Measurements from ENCODE around the gene SLC26A9.

The SLC26A9 gene

DNA sequence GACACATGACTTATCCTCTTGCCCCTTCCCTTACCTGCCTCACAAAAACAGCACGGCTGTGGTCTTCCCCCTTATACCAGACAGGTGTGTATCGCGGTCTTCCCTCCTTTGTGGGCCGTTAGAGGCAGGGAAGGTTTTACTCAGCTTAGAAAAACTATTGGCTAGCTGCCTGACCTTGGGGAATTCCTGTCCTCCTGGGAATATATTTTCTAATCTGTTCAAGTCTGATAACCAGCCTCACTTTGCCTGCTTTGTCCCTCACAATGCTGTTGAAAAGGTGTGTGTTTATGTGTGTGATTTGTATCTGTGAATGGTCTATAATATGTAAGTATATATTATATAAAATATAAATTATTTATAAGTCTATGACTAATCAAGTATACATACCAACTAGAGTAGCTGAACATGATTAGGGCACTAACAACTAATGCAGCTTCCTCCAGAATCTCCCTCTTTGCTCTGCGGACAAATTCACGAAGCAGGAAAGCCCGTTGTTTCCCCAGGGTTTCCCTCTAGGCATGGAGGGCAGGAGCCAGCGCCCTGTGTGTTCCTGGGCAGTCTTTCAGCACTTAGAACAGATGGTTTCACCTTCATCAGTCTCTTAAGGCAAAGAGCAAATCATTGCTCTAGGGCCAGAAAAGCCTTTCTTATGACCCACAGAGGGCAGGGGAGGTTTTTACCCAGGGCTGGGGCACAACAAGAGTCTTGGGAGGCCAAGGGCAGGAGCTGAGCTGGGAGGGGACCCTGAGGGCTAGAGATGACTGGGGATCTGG lies 25.6 kb downstream of the SLC26A9 start:
- no peaks in the 10 kb centered on the region for H3K36me3 ChIP-seq (replicated peaks; ENCODE audit: insufficient read depth, low read length)
- H2AFZ ChIP-seq (ENCODE audit: low read length) = no peak overlapping the region
- H3F3A ChIP-seq (ENCODE audit: insufficient read depth, low read length) = no peaks in the 10 kb centered on the region
- H3K4me3 ChIP-seq (ENCODE audit: low read length) = no peak overlapping the region
- H3K27me3 ChIP-seq (replicated peaks; ENCODE audit: insufficient read depth, low read length) = no peaks in the 10 kb centered on the region
- no peak overlapping the region for H3K4me2 ChIP-seq (ENCODE audit: low read depth, low read length)
- H3K9me3 ChIP-seq (replicated peaks; ENCODE audit: insufficient read depth, low read length) = no peaks in the 10 kb centered on the region
- no peaks in the 10 kb centered on the region for H4K20me1 ChIP-seq (ENCODE audit: insufficient read depth, low read length)
- DNase-seq = no peak
- H3K79me2 ChIP-seq (ENCODE audit: low read length) = no peaks in the 10 kb centered on the region
- H3K4me1 ChIP-seq (ENCODE audit: low read length) = no peaks in the 10 kb centered on the region
- no peaks in the 10 kb centered on the region for H3K9me2 ChIP-seq (replicated peaks; ENCODE audit: insufficient read depth, low read length)
- H3K9ac ChIP-seq (ENCODE audit: low read length) = no peak overlapping the region
- no peak overlapping the region for H3K27ac ChIP-seq (ENCODE audit: low read length)
- TF ChIP-seq, protein P1, sequence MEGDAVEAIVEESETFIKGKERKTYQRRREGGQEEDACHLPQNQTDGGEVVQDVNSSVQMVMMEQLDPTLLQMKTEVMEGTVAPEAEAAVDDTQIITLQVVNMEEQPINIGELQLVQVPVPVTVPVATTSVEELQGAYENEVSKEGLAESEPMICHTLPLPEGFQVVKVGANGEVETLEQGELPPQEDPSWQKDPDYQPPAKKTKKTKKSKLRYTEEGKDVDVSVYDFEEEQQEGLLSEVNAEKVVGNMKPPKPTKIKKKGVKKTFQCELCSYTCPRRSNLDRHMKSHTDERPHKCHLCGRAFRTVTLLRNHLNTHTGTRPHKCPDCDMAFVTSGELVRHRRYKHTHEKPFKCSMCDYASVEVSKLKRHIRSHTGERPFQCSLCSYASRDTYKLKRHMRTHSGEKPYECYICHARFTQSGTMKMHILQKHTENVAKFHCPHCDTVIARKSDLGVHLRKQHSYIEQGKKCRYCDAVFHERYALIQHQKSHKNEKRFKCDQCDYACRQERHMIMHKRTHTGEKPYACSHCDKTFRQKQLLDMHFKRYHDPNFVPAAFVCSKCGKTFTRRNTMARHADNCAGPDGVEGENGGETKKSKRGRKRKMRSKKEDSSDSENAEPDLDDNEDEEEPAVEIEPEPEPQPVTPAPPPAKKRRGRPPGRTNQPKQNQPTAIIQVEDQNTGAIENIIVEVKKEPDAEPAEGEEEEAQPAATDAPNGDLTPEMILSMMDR (IDR thresholded peaks at IDR 0.05; ENCODE audit: low read length) = no peak
- TF ChIP-seq EZH2 (optimal IDR thresholded peaks at IDR 0.05; ENCODE audit: low read depth, low read length) (no peak), EZH2phosphoT487 (IDR thresholded peaks at IDR 0.05; ENCODE audit: low read length) (no peak)

DNA sequence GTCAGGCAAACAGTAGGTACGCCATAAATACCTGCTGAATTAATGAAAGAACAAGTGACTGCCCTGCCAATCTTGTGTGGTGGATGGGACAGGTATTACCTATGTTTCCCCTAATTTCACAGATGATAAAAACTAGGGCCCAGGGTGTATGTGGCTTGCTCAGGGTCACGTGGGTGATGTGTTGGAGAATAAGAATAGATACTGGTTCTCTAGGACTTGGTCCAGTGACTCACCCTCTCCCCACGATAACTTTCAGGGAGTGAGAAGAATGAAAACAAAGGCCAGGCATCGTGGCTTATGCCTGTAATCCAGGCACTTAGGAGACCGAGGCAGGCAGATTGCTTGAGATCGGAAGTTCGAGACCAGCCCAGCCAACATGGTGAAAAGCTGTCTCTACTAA lies 26.7 kb downstream of the SLC26A9 start:
- no peaks in the 10 kb centered on the region for H3K9me3 ChIP-seq (replicated peaks; ENCODE audit: insufficient read depth, low read length)
- H3K4me1 ChIP-seq (ENCODE audit: low read length) = no peaks in the 10 kb centered on the region
- no peak for DNase-seq
- no peaks in the 10 kb centered on the region for H3K27me3 ChIP-seq (replicated peaks; ENCODE audit: insufficient read depth, low read length)
- no peaks in the 10 kb centered on the region for H3K36me3 ChIP-seq (replicated peaks; ENCODE audit: insufficient read depth, low read length)
- TF ChIP-seq EZH2phosphoT487 (IDR thresholded peaks at IDR 0.05; ENCODE audit: low read length) (no peak), EZH2 (optimal IDR thresholded peaks at IDR 0.05; ENCODE audit: low read depth, low read length) (no peak)
- TF ChIP-seq, protein P1 (IDR thresholded peaks at IDR 0.05; ENCODE audit: low read length) = no peak
- H3K27ac ChIP-seq (ENCODE audit: low read length) = no peak overlapping the region
- no peak overlapping the region for H2AFZ ChIP-seq (ENCODE audit: low read length)
- H3K4me2 ChIP-seq (ENCODE audit: low read depth, low read length) = no peak overlapping the region
- no peaks in the 10 kb centered on the region for H4K20me1 ChIP-seq (ENCODE audit: insufficient read depth, low read length)
- H3F3A ChIP-seq (ENCODE audit: insufficient read depth, low read length) = no peaks in the 10 kb centered on the region
- H3K9me2 ChIP-seq (replicated peaks; ENCODE audit: insufficient read depth, low read length) = no peaks in the 10 kb centered on the region
- no peak overlapping the region for H3K9ac ChIP-seq (ENCODE audit: low read length)
- no peaks in the 10 kb centered on the region for H3K79me2 ChIP-seq (ENCODE audit: low read length)
- H3K4me3 ChIP-seq (ENCODE audit: low read length) = no peak overlapping the region

DNA sequence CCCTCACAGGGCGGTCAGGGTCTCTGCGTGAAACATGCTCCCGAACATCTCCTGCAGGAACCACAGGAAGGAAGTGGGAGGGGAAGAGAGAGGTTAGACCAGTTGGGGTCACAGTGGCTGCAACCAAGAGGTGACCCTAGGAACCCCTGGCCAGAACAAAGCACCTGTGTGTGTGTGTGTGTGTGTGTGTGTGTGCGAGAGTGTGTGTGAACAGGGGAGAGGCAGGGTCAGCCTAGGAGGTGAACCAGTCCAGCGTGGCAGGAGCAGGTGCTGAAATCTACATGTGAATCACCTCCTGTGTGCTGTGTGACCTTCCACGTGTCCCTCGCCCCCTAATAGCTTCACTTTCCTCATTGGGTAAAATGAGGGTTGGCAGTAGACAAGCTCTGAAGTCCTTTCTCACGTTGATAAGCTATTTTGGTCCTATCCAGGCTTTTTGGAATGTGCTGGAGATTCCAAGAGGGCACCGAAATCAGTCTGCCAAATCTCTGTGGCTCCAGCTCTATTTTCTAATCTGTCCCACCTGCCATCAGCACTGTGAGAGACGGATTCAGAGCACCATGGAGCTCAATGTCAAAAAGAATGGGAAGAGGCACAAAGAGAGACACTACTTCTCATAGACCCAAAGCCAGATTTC lies 27.8 kb downstream of the SLC26A9 start:
- H3K36me3 ChIP-seq (replicated peaks; ENCODE audit: insufficient read depth, low read length) = no peaks in the 10 kb centered on the region
- H3K79me2 ChIP-seq (ENCODE audit: low read length) = no peaks in the 10 kb centered on the region
- no peak overlapping the region for H3K4me2 ChIP-seq (ENCODE audit: low read depth, low read length)
- no peak overlapping the region for H3K9ac ChIP-seq (ENCODE audit: low read length)
- H4K20me1 ChIP-seq (ENCODE audit: insufficient read depth, low read length) = no peaks in the 10 kb centered on the region
- no peaks in the 10 kb centered on the region for H3K27me3 ChIP-seq (replicated peaks; ENCODE audit: insufficient read depth, low read length)
- no peaks in the 10 kb centered on the region for H3F3A ChIP-seq (ENCODE audit: insufficient read depth, low read length)
- no peaks in the 10 kb centered on the region for H3K4me1 ChIP-seq (ENCODE audit: low read length)
- no peaks in the 10 kb centered on the region for H3K9me3 ChIP-seq (replicated peaks; ENCODE audit: insufficient read depth, low read length)
- DNase-seq = no peak
- TF ChIP-seq EZH2 (optimal IDR thresholded peaks at IDR 0.05; ENCODE audit: low read depth, low read length) (no peak), EZH2phosphoT487 (IDR thresholded peaks at IDR 0.05; ENCODE audit: low read length) (no peak)
- TF ChIP-seq, protein P1 (IDR thresholded peaks at IDR 0.05; ENCODE audit: low read length) = no peak
- H2AFZ ChIP-seq (ENCODE audit: low read length) = no peak overlapping the region
- no peak overlapping the region for H3K4me3 ChIP-seq (ENCODE audit: low read length)
- no peak overlapping the region for H3K27ac ChIP-seq (ENCODE audit: low read length)
- no peaks in the 10 kb centered on the region for H3K9me2 ChIP-seq (replicated peaks; ENCODE audit: insufficient read depth, low read length)

All from MM.1S (cell line).